ENCODE data around the gene PHLDB2. TPM values are rescaled to one million over a fixed set of nuclear protein-coding genes. Genes with fewer than 3 reads are reported as not detected.
A peak's percentile ranks its signal among the peaks of the same experiment; 100 is the strongest.

PHLDB2 gene
- total and polyA plus RNA-seq, 2 of the 4 experiments (the other 2 are of a cell fraction) = 10.6 to 28.7 TPM

DNA sequence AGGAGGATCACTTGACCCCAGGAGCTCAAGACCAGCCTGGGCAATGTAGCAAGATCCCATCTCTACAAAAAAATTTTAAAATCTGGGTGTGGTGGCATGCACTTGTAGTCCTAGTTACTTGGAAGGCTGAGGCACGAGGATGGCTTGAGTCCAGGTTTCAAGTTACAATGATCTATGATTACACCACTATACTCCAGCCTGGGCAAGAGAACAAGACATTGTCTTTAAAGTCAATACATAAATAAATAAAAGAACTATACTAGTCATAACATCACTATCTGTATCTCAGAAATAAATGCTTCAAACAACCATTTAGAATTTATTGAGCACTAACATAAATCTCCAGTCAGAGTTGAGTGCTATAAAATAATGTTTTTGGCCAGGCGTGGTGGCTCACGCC is 8.5 kb upstream of the PHLDB2 start:
- dilution Hi-C loops (cut with HindIII; ENCODE audit: low sequenced_read_pairs, unreplicated experiment) (no loop called here), intact Hi-C loops (cut with micrococcal nuclease) (no loop called here), in situ Hi-C loops (cut with MboI; ENCODE audit: low sequenced_read_pairs) (loop anchor here (25.0 kb wide), 1 partner anchor 263 kb away; the partner anchor contains the start of gene ZBED2)
- 100% methylated on average over 1 of the region's 3 CpGs; no CpG with 5 or more reads in 1 of the 2 experiments for WGBS, 2 experiments (ENCODE audit: extremely low coverage in 2 of 2, insufficient read length in 1 of 2)
- H3K9me1 ChIP-seq (ENCODE audit: insufficient read depth, low read length) = no peaks in the 10 kb centered on the region
- no peak overlapping the region for H3K56ac ChIP-seq (ENCODE audit: extremely low read depth, insufficient read depth, low read length)
- ChIA-PET CTCF (no interaction called here), POLR2A (ENCODE audit: unreplicated experiment) (no interaction called here)
- H2BK15ac ChIP-seq (ENCODE audit: low read depth, low read length) = no peak overlapping the region
- no peak overlapping the region for H3K4me2 ChIP-seq (ENCODE audit: low read depth, low read length)
- no TSS peak for BruUV-seq (replicated peaks)
- H2AK9ac ChIP-seq (replicated peaks; ENCODE audit: low read depth, low read length, poor library complexity) = no peak overlapping the region
- H2AK5ac ChIP-seq (ENCODE audit: low read depth, low read length) = no peak overlapping the region
- H3K27me3 ChIP-seq (ENCODE audit: control insufficient read depth, insufficient read depth, low read length) = no peaks in the 10 kb centered on the region
- no peaks in the 10 kb centered on the region for H3K36me3 ChIP-seq (ENCODE audit: control insufficient read depth, insufficient read depth, low read length)
- ATAC-seq (ENCODE audit: low read depth) (no peak), DNase-seq (peak; percentile 78)
- H4K5ac ChIP-seq (ENCODE audit: low read depth, low read length) = no peak overlapping the region
- no peaks in the 10 kb centered on the region for H4K20me1 ChIP-seq (ENCODE audit: insufficient read depth, low read length)
- no peak overlapping the region for H3K27ac ChIP-seq (ENCODE audit: insufficient read depth, low read length)
- H3K14ac ChIP-seq (replicated peaks; ENCODE audit: low read depth, low read length) = no peak overlapping the region
- H3K4ac ChIP-seq (ENCODE audit: low read depth, low read length) = no peak overlapping the region
- H3K23ac ChIP-seq (ENCODE audit: low read depth, low read length) = no peak overlapping the region
- H3K79me1 ChIP-seq (ENCODE audit: low read depth in 1 of 2, low read length in 2 of 2) = no peaks in the 10 kb centered on the region
- no peak overlapping the region for H2BK5ac ChIP-seq (ENCODE audit: low read depth, low read length, poor library complexity, severe bottlenecking)
- peaks cover 8% of the 10 kb centered on the region; the same call in 1 of the 2 replicates for H3K4me1 ChIP-seq (ENCODE audit: control insufficient read depth, insufficient read depth, low read length)
- H4K8ac ChIP-seq (ENCODE audit: low read depth in 2 of 2, low read length in 2 of 2) = no peak overlapping the region
- H3K9ac ChIP-seq (ENCODE audit: low read depth, low read length) = no peak overlapping the region
- no peak overlapping the region for H2AFZ ChIP-seq (replicated peaks; ENCODE audit: low read length, poor library complexity)
- TF ChIP-seq POLR2A (IDR thresholded peaks at IDR 0.05; ENCODE audit: low read depth, low read length) (no peak), BHLHE40 (IDR thresholded peaks at IDR 0.05; ENCODE audit: low read depth, low read length) (peak; percentile 66)
- no peak overlapping the region for H2BK120ac ChIP-seq (ENCODE audit: low read depth, low read length)
- 0 out of 2 replicates have a peak overlapping the region, but pooled peaks have one; percentile 18 for H2BK20ac ChIP-seq (ENCODE audit: low read depth, low read length)
- no peaks in the 10 kb centered on the region for H3K9me3 ChIP-seq (ENCODE audit: control insufficient read depth, insufficient read depth, low read length)
- H4K91ac ChIP-seq (ENCODE audit: insufficient read depth, low read depth, low read length) = no peak overlapping the region
- H3K4me3 ChIP-seq (ENCODE audit: insufficient read depth, low read depth, low read length) = no peak overlapping the region
- no peak overlapping the region for H3K18ac ChIP-seq (ENCODE audit: low read depth, low read length)

Measured in IMR-90 (cell line).